ENCODE measurements around the gene GABARAPL2.

Gene GABARAPL2

GRCh38 chr16:75593825-75594820 is 27.9 kb downstream of the GABARAPL2 start:
- DNase-seq = no peak

GRCh38 chr16:75599452-75600277 is 33.5 kb downstream of the GABARAPL2 start:
- DNase-seq = no peak

- DNase-seq = no peak
These were observed 37.1 kb downstream of the GABARAPL2 start for GRCh38 chr16:75603241-75603640.

DNA sequence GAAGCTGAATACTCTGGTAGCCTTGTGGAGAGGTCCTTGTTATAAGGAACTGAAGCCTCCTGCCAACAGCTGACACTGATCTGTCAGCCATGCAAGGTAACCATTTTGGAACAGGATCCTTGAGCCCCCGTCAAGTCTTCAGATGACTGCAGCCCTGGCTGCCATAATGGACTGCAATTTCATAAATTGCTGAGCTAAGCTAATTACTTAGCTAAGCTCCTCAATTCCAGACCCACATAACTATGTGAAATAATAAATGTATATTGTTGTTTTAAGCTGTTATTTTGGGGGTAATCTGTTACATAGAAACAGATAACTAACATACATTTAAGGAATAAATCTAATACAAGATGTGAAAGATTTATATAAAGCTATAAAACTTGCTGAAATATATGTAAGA is 40.3 kb downstream of the GABARAPL2 start:
- no peak for DNase-seq

- no peak for DNase-seq
These were observed 48.1 kb downstream of the GABARAPL2 start for GRCh38 chr16:75614066-75614897.

DNA sequence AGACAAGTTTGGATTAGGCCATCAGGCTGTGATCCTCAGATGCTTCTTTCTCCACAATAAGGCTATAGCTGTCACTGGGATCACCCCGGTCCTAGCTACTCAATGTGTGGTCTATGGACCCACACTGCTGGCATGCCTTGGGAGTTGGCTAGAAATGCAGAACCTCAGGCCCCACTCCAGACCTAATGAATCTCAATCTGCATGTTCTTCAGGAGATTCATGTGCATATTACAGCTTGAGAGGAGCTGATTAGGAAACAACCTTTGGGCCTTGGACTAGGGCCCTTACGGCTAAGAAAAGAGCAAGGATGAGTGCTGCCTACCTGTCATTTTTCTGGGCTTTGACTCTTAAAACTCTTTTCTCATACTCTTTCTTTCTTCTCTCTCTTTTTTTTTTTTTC is 49.4 kb downstream of the GABARAPL2 start:
- DNase-seq = no peak

DNA sequence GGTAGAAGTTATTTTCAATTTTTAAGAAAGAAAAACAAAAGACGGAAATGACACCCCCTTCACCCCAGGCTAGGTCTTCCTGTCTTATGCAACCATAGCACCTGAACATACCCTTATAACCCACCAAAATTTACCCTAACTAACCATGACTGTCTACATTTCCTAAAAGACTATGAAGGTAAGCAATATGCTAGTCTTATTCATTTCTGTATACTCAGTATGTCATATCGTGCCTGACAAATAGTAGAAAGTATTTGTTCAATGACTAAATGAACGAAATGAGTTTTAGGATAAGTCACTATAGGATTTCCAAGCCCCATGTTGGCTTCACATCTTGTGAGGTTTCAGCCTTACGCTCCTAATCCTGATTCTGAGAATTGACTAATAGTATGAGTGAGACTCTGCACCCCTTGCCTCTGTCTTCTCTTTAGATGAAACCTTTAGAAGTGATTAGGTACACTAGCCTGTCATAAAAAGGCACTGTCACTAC is 50.4 kb downstream of the GABARAPL2 start:
- no peak for DNase-seq

- DNase-seq = no peak
These were observed 50.9 kb downstream of the GABARAPL2 start for GRCh38 chr16:75617121-75617520.

- DNase-seq = no peak
These were observed 52.6 kb downstream of the GABARAPL2 start for GRCh38 chr16:75618780-75619179.

- DNase-seq = no peak
These were observed 54.4 kb downstream of the GABARAPL2 start for GRCh38 chr16:75620326-75621169.

- no peak for DNase-seq
These were observed 54.9 kb downstream of the GABARAPL2 start for GRCh38 chr16:75621170-75621477.

DNA sequence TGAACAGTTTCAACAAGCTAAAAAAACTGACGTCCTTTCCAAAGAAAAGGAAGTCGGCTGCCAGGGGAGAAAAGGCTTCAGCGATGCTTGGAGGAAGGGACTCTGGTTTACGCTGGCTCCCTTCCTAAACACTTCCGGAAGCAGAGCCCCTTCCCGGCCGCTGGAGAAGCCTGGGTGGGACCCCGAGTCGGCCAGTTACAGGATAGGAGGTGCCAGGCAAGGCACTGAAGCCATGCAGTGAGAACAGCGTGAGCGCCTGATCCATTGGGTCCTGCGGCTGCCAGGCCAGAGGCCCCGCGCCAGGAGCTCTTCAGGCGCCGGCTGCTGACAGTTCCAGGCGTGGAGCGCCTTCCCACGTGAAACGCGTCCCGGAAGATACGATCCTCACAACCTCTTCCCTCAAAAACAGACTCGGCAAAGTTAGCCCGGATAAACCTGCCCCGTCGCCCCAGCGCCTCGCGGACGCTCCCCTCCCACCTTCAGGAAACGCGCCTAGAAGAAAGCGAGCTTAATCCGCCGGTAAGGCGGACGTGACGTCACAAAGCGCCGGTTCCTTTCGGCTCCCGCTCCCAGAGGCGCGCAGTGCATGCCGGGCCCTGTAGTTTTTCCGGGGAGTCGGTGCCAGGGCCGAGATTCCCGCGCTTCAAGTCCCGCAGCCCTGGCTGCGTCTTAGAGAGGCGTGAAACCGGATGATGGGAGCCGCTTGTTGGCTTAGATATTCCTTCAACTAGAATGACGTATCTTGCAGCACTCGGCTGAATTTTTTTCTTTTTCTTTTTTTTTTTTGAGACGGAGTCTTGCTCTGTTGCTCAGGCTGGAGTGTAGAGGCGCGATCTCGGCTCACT is 56.8 kb downstream of the GABARAPL2 start, which contains the start of gene ADAT1:
Gene ADAT1 (minus strand): TSS at position 521 of the 845 bp plus-strand sequence. CDS start 2,482 bp downstream, outside the sequence.
- peak; percentile 96 for DNase-seq

DNA sequence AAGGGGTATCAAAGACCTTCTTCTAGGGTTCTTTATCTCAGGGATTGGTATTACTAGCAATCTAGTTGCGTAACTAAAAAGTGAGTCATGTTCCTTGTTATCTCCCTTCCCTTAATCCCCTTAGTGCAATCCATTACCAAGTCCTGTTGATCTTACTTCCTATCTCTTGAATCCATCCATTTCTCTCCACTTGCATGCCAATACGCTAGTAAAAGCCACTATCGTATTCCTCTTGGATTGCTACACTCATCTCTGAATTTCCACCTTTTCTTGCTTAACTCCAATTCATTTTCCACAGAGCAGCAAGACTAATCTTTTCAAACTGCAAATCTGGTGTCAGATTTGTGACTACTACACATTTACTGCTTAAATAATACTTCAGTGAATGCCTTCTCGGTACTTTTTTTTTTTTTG is 58.7 kb downstream of the GABARAPL2 start:
- DNase-seq = no peak

GRCh38 chr16:75626806-75627205 is 60.6 kb downstream of the GABARAPL2 start:
- no peak for DNase-seq

Data from activated T-cell treated with anti-CD3 and anti-CD28 coated beads for 4 hours (primary cell).